WTC11 (cell line): Measurements from ENCODE around the gene GRK3. TPM values are rescaled to one million over a fixed set of nuclear protein-coding genes. Genes with fewer than 3 reads are reported as not detected.
"Not testable (repeated sequence)": the region's sequence is repeated elsewhere in the genome, so short reads cannot be mapped to it uniquely, and the experiment has no call there.

Experiments
- ATAC-seq: fragments of 200-7000 bp; cut with Tn5 transposase; 2 replicates; pipeline ENCODE4 v1.10.0; 2021; ENCODE audit warnings: mild to moderate bottlenecking, moderate library complexity
- CTCF ChIA-PET: fragments of 300-600 bp; sonication (Branson Sonifier 250); formaldehyde crosslinking; loops from one replicate; lab custom pipeline; 2021; ENCODE audit warnings: antibody characterized with exemption; lab: Charles Lee
- POLR2A ChIA-PET: fragments of 350-600 bp; sonication (Branson Sonifier 250); formaldehyde crosslinking; loops from one replicate; lab custom pipeline; 2021; ENCODE audit warnings: antibody characterized with exemption; lab: Charles Lee
- DNase-seq: peaks from one replicate; pipeline ENCODE4 v3.0.0; 2021; ENCODE audit warnings: low spot score
- H3K27ac Mint-ChIP-seq: 2 replicates; pipeline ENCODE4 v1.8.0; 2021; ENCODE audit warnings: mixed read lengths
- H3K27me3 Mint-ChIP-seq: 2 replicates; pipeline ENCODE4 v1.8.0; 2021; ENCODE audit warnings: low read depth, mild to moderate bottlenecking, moderate library complexity, mixed read lengths
- H3K36me3 Mint-ChIP-seq: 2 replicates; pipeline ENCODE4 v1.8.0; 2021; ENCODE audit warnings: mixed read lengths
- H3K4me1 Mint-ChIP-seq: 2 replicates; pipeline ENCODE4 v1.8.0; 2022; ENCODE audit warnings: mixed read lengths
- H3K4me3 Mint-ChIP-seq: 2 replicates; pipeline ENCODE4 v1.8.0; 2021; ENCODE audit warnings: mild to moderate bottlenecking, moderate library complexity, mixed read lengths
- H3K9me3 Mint-ChIP-seq: 2 replicates; pipeline ENCODE4 v1.8.0; 2021; ENCODE audit warnings: mixed read lengths
- CREB1 ChIP-seq: sonication (generic); formaldehyde crosslinking; IDR thresholded peaks from 2 replicates; pipeline ENCODE4 v1.8.0; 2023; ENCODE audit warnings: mild to moderate bottlenecking, missing genetic modification reagents
- FOXP1 ChIP-seq: sonication (generic); formaldehyde crosslinking; IDR thresholded peaks from 2 replicates; pipeline ENCODE4 v1.8.0; 2022; ENCODE audit warnings: missing genetic modification reagents, mild to moderate bottlenecking, moderate library complexity, borderline replicate concordance
- HMGA2 ChIP-seq: fragments of 250-450 bp; sonication (Bioruptor Pico); IDR thresholded peaks from 2 replicates; pipeline ENCODE4 v1.4.0; 2021; ENCODE audit warnings: mild to moderate bottlenecking, moderate library complexity
- JAZF1 ChIP-seq: fragments of 250-450 bp; sonication (Bioruptor Pico); IDR thresholded peaks from 2 replicates; pipeline ENCODE4 v1.9.0; 2021; ENCODE audit warnings: moderate library complexity, mild to moderate bottlenecking, inconsistent platforms
- NFYB ChIP-seq: sonication (generic); formaldehyde crosslinking; conservative IDR thresholded peaks from 2 replicates; pipeline ENCODE4 v1.8.0; 2022; ENCODE audit warnings: low read depth, missing genetic modification reagents
- NR2C2 ChIP-seq: sonication (generic); formaldehyde crosslinking; IDR thresholded peaks from 2 replicates; pipeline ENCODE4 v1.8.0; 2022; ENCODE audit warnings: mild to moderate bottlenecking, missing genetic modification reagents
- PRDM15 ChIP-seq: sonication (generic); formaldehyde crosslinking; IDR thresholded peaks from 2 replicates; pipeline ENCODE4 v1.8.0; 2022; ENCODE audit warnings: missing genetic modification reagents
- SMAD3 ChIP-seq: sonication (generic); formaldehyde crosslinking; IDR thresholded peaks from 2 replicates; pipeline ENCODE4 v1.8.0; 2022; ENCODE audit warnings: missing genetic modification reagents, mild to moderate bottlenecking, borderline replicate concordance
- SP1 ChIP-seq: sonication (generic); formaldehyde crosslinking; conservative IDR thresholded peaks from 2 replicates; pipeline ENCODE4 v1.8.1; 2022; ENCODE audit warnings: missing genetic modification reagents
- TP53 ChIP-seq: sonication (generic); formaldehyde crosslinking; IDR thresholded peaks from 2 replicates; pipeline ENCODE4 v1.8.1; 2023; ENCODE audit warnings: mild to moderate bottlenecking, missing genetic modification reagents
- USF2 ChIP-seq: sonication (generic); formaldehyde crosslinking; IDR thresholded peaks from 2 replicates; pipeline ENCODE4 v1.8.1; 2023; ENCODE audit warnings: mild to moderate bottlenecking, missing genetic modification reagents, moderate library complexity
- ZNF317 ChIP-seq: sonication (generic); formaldehyde crosslinking; IDR thresholded peaks from 2 replicates; pipeline ENCODE4 v1.8.1; 2023; ENCODE audit warnings: low read depth, mild to moderate bottlenecking, moderate library complexity, missing genetic modification reagents, borderline replicate concordance
- total RNA-seq: library from RNA; stranded (reverse); gene quantifications from 3 replicates; pipeline ENCODE4 v1.2.3, GENCODE V29; 2021

Gene GRK3
- total RNA-seq, 1 experiment from 2014 or later = 27.1 TPM

GRCh38 chr22:25624476-25624875 is 60.0 kb downstream of the GRK3 start (continued):
- TF ChIP-seq USF2 (no peak), TP53 (CRISPR knock-in tag) (no peak), PRDM15 (CRISPR knock-in tag) (no peak), JAZF1 (CRISPR knock-in tag) (no peak), NR2C2 (no peak)

DNA sequence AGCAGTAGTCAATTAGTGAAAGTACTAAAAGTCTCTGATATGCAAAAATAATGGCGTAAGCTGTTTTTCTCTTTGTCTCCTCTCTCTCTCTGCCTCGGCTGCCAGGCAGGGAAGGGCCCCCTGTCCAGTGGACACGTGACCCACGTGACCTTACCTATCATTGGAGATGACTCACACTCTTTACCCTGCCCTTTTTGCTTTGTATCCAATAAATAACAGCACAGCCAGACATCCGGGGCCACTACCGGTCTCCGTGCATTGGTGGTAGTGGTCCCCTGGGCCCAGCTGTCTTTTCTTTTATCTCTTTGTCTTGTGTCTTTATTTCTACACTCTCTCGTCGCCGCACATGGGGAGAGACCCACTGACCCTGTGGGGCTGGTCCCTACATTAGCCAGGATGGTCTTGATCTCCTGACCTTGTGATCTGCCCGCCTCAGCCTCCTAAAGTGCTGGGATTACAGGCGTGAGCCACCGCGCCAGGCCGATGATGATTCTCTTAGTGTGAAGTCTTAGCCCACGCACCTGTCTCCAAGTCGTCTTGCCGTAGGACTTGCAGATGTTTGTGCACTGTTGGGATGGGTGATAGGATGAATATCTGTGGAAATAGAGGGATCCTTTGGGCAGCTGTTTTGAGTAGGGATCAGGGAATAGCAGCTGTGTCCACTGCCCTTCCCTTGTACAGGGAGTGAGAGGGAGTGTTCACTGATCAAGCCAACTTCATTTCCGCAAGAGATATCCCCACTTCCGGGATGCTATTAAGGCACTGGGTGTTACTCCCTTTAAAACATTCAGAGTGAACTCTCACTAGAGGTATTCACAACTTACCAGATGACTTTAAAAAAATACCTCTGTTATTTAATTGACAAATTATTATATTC is 61.5 kb downstream of the GRK3 start:
- POLR2A ChIA-PET, H3K4me3 Mint-ChIP-seq, DNase-seq, H3K36me3 Mint-ChIP-seq, CTCF ChIA-PET, ATAC-seq, H3K27ac Mint-ChIP-seq, H3K9me3 Mint-ChIP-seq: not testable (repeated sequence)
- H3K4me1 Mint-ChIP-seq = peaks cover 34% of the 10 kb centered on the region
- H3K27me3 Mint-ChIP-seq = peaks cover 15% of the 10 kb centered on the region

GRCh38 chr22:25626624-25626990 is 62.1 kb downstream of the GRK3 start:
- Mint-ChIP-seq H3K4me3 (no peak overlapping the region), H3K36me3 (no peaks in the 10 kb centered on the region; the same call in 1 of the 2 replicates), H3K27me3 (peaks cover 10% of the 10 kb centered on the region), H3K4me1 (peaks cover 34% of the 10 kb centered on the region), H3K27ac (no peak overlapping the region), H3K9me3 (no peaks in the 10 kb centered on the region)
- TF ChIP-seq SP1 (CRISPR knock-in tag) = no peak
- no peak for TF ChIP-seq SMAD3
- no peak for TF ChIP-seq JAZF1 (CRISPR knock-in tag)
- TF ChIP-seq ZNF317 (CRISPR knock-in tag) = no peak
- no peak for TF ChIP-seq CREB1
- TF ChIP-seq FOXP1 (CRISPR knock-in tag) = no peak
- DNase-seq = no peak
- ChIA-PET CTCF (no interaction called here), POLR2A (no interaction called here)
- ATAC-seq = no peak

GRCh38 chr22:25627271-25627852 is 62.9 kb downstream of the GRK3 start:
- TF ChIP-seq CREB1 (no peak), USF2 (no peak), HMGA2 (no peak), SMAD3 (no peak), NFYB (CRISPR knock-in tag) (no peak)
- Mint-ChIP-seq H3K4me1 (peaks cover 33% of the 10 kb centered on the region), H3K4me3 (no peak overlapping the region), H3K27me3 (peaks cover 5% of the 10 kb centered on the region; the same call in 1 of the 2 replicates), H3K9me3 (no peaks in the 10 kb centered on the region), H3K27ac (no peak overlapping the region), H3K36me3 (no peaks in the 10 kb centered on the region; the same call in 1 of the 2 replicates)
- ATAC-seq = no peak
- ChIA-PET POLR2A (no interaction called here), CTCF (no interaction called here)
- no peak for DNase-seq
